ENCODE results near the gene FAM193B. TPM values are rescaled to one million over a fixed set of nuclear protein-coding genes. Genes with fewer than 3 reads are reported as not detected.

FAM193B gene
- total and polyA plus RNA-seq, 9 of the 15 experiments (the other 6 are each of a cell fraction or from before 2014, with no cell fraction given), result 4.4 to 76.4 (median 37.3) TPM

- FAIRE-seq (no peak), ATAC-seq (no peak), DNase-seq (ENCODE audit: extremely low read depth in 1 of 4, low spot score in 3 of 4) (no peak)
- Histone ChIP-seq H3K9ac (ENCODE audit: insufficient read depth in 1 of 2, low read depth in 2 of 2, low read length in 2 of 2) (no peak overlapping the region), H3K4me3 (no peak overlapping the region), H3K4me1 (replicated peaks in 1 of 2; ENCODE audit: control insufficient read depth in 2 of 2, insufficient read depth in 2 of 2, low read length in 2 of 2) (peaks cover 8 to 16% of the 10 kb centered on the region in 2 experiments; a peak in 4 of 5 replicates), H3K36me3 (ENCODE audit: control insufficient read depth, insufficient read depth, low read length) (peaks cover 53% of the 10 kb centered on the region), H3K9me1 (ENCODE audit: control insufficient read depth, insufficient read depth, low read length) (no peaks in the 10 kb centered on the region), H3K27me3 (ENCODE audit: control insufficient read depth in 2 of 2, insufficient read depth in 2 of 2, low read length in 2 of 2) (no peaks in the 10 kb centered on the region), H4K20me1 (replicated peaks; ENCODE audit: control insufficient read depth, insufficient read depth, low read length) (peaks cover 18% of the 10 kb centered on the region), H3K9me3 (replicated peaks; ENCODE audit: control insufficient read depth, insufficient read depth, low read depth, low read length) (no peaks in the 10 kb centered on the region), H3K27ac (ENCODE audit: extremely low read depth, low read depth, low read length) (no peak overlapping the region), H3K4me2 (ENCODE audit: insufficient read depth, low read length) (no peak overlapping the region), H2AFZ (ENCODE audit: low read depth, low read length) (no peak overlapping the region), H3K79me2 (ENCODE audit: control insufficient read depth, insufficient read depth, low read length) (peaks cover 58% of the 10 kb centered on the region)
- intact Hi-C loops (cut with micrococcal nuclease) (no loop called here), in situ Hi-C loops (cut with MboI) (no loop called here)
- 25% methylated on average over 1 of the region's 1 CpG for WGBS (ENCODE audit: insufficient coverage, low coverage, missing lambda C conversion rate)
- ChIA-PET CTCF (ENCODE audit: low intra/inter-chr PET ratio) (no interaction called here), POLR2A (interaction anchor here (0.8 to 2.0 kb wide), 5 partner anchors 9 to 826 kb away, joined by 3 to 6 read pairs (median 3); no protein-coding TSS in a partner anchor)
- no peak for TF ChIP-seq NR1H2 (CRISPR knock-in tag; IDR thresholded peaks at IDR 0.05)
- BruUV-seq (replicated peaks), result no TSS peak
Observed at GRCh38 chr5:177548495-177548894, 5.9 kb downstream of the FAM193B start.

- Histone ChIP-seq H3K4me2 (ENCODE audit: insufficient read depth, low read length) (no peak overlapping the region), H3K27me3 (ENCODE audit: control insufficient read depth in 2 of 2, insufficient read depth in 2 of 2, low read length in 2 of 2) (no peaks in the 10 kb centered on the region), H3K79me2 (ENCODE audit: control insufficient read depth, insufficient read depth, low read length) (peaks cover 55% of the 10 kb centered on the region), H3K27ac (ENCODE audit: extremely low read depth, low read depth, low read length) (no peak overlapping the region), H3K9ac (ENCODE audit: insufficient read depth in 1 of 2, low read depth in 2 of 2, low read length in 2 of 2) (peak overlapping the region in 1 of 2 experiments; percentile 65; a peak in 1 of 4 replicates), H3K4me1 (replicated peaks in 1 of 2; ENCODE audit: control insufficient read depth in 2 of 2, insufficient read depth in 2 of 2, low read length in 2 of 2) (peaks cover 0 to 9% of the 10 kb centered on the region in 2 experiments; a peak in 4 of 5 replicates), H3K9me1 (ENCODE audit: control insufficient read depth, insufficient read depth, low read length) (no peaks in the 10 kb centered on the region), H3K4me3 (no peak overlapping the region), H3K36me3 (ENCODE audit: control insufficient read depth, insufficient read depth, low read length) (peaks cover 57% of the 10 kb centered on the region), H2AFZ (ENCODE audit: low read depth, low read length) (no peak overlapping the region), H4K20me1 (replicated peaks; ENCODE audit: control insufficient read depth, insufficient read depth, low read length) (peaks cover 11% of the 10 kb centered on the region; the same call in 1 of the 2 replicates), H3K9me3 (replicated peaks; ENCODE audit: control insufficient read depth, insufficient read depth, low read depth, low read length) (no peaks in the 10 kb centered on the region)
- ChIA-PET POLR2A (interaction anchor here (1.0 to 2.0 kb wide), 5 partner anchors 8 to 652 kb away, joined by 3 to 6 read pairs (median 3); no protein-coding TSS in a partner anchor), CTCF (ENCODE audit: low intra/inter-chr PET ratio) (no interaction called here)
- 75% methylated on average over 3 of the region's 3 CpGs for WGBS (ENCODE audit: insufficient coverage, low coverage, missing lambda C conversion rate)
- in situ Hi-C loops (cut with MboI), result no loop called here
- FAIRE-seq (no peak), ATAC-seq (no peak), DNase-seq (ENCODE audit: extremely low read depth in 1 of 4, low spot score in 3 of 4) (no peak)
- intact Hi-C loops (cut with micrococcal nuclease), result no loop called here
- BruUV-seq (replicated peaks), result no TSS peak
- TF ChIP-seq TAL1 (IDR thresholded peaks at IDR 0.05), result no peak
- TF ChIP-seq RBBP5 (IDR thresholded peaks at IDR 0.05; ENCODE audit: borderline replicate concordance, insufficient read depth, low read length, poor library complexity, severe bottlenecking), result no peak
- TF ChIP-seq MLX (CRISPR knock-in tag; conservative IDR thresholded peaks at IDR 0.05), result no peak
- no peak for TF ChIP-seq ZFPM2 (CRISPR knock-in tag; IDR thresholded peaks at IDR 0.05)
- no peak for TF ChIP-seq ZNF175 (CRISPR knock-in tag; IDR thresholded peaks at IDR 0.05; ENCODE audit: low read depth)
- TF ChIP-seq MXD1 (CRISPR knock-in tag; IDR thresholded peaks at IDR 0.05; ENCODE audit: borderline replicate concordance, poor library complexity, severe bottlenecking), result no peak
- TF ChIP-seq ZNF76 (CRISPR knock-in tag; IDR thresholded peaks at IDR 0.05; ENCODE audit: borderline replicate concordance), result no peak
- TF ChIP-seq TRIM24 (IDR thresholded peaks at IDR 0.05), result no peak
- no peak for TF ChIP-seq ZNF197 (CRISPR knock-in tag; IDR thresholded peaks at IDR 0.05; ENCODE audit: low read depth)
- no peak for TF ChIP-seq GMEB1 (CRISPR knock-in tag; IDR thresholded peaks at IDR 0.05)
Observed at GRCh38 chr5:177547736-177548135, 6.6 kb downstream of the FAM193B start.

Measured in K562 (cell line).